Neural cell (in vitro differentiated cells): ENCODE results near the gene TBCEL. TPM values are rescaled to one million over a fixed set of nuclear protein-coding genes. Genes with fewer than 3 reads are reported as not detected.

ENCODE experiments used
- H2AFZ ChIP-seq: fragments of 200-600, 300-800 bp; sonication (generic), shearing (Covaris generic); 2 replicates; pipeline ENCODE4 v1.6.0; 2014; ENCODE audit warnings: low read depth, mild to moderate bottlenecking, antibody characterized with exemption, low read length, moderate library complexity
- H3F3A ChIP-seq: fragments of 200-600 bp; shearing (Covaris generic); 2 replicates; pipeline ENCODE4 v1.6.1; 2016; ENCODE audit warnings: mild to moderate bottlenecking, moderate library complexity, mixed read lengths, antibody characterized with exemption, low read length; ENCODE audit not compliant: insufficient read depth, poor library complexity, severe bottlenecking
- H3K27ac ChIP-seq: fragments of 200-600, 300-800 bp; sonication (generic), shearing (Covaris generic); 2 replicates; pipeline ENCODE4 v1.5.1; 2014; ENCODE audit warnings: mild to moderate bottlenecking, low read length, moderate library complexity
- H3K27me3 ChIP-seq: fragments of 300-800, 200-600 bp; sonication (generic), shearing (Covaris generic); 2 replicates; pipeline ENCODE4 v1.6.0; 2014; ENCODE audit warnings: mild to moderate bottlenecking, low read depth, low read length, moderate library complexity; ENCODE audit not compliant: insufficient read depth
- H3K36me3 ChIP-seq: fragments of 300-800, 200-600 bp; sonication (generic), shearing (Covaris generic); 2 replicates; pipeline ENCODE4 v1.5.1; 2014; ENCODE audit warnings: mild to moderate bottlenecking, antibody characterized with exemption, low read length, moderate library complexity; ENCODE audit not compliant: insufficient read depth
- H3K4me2 ChIP-seq: fragments of 300-800, 200-600 bp; sonication (generic), shearing (Covaris generic); 2 replicates; pipeline ENCODE4 v1.6.0; 2014; ENCODE audit warnings: mild to moderate bottlenecking, low read length
- H3K4me3 ChIP-seq: fragments of 300-800, 200-600 bp; sonication (generic), shearing (Covaris generic); 2 replicates; pipeline ENCODE4 v1.5.1; 2014; ENCODE audit warnings: mild to moderate bottlenecking, low read length, moderate library complexity
- H3K79me2 ChIP-seq: fragments of 200-600 bp; shearing (Covaris generic); replicated peaks from 2 replicates; pipeline ENCODE4 v1.6.0; 2014; ENCODE audit warnings: mild to moderate bottlenecking, low read length, moderate library complexity; ENCODE audit not compliant: insufficient read depth
- H3K9ac ChIP-seq: fragments of 300-800, 200-600 bp; sonication (generic), shearing (Covaris generic); 2 replicates; pipeline ENCODE4 v1.6.1; 2016; ENCODE audit warnings: mild to moderate bottlenecking, low read length, mixed read lengths
- H3K9me2 ChIP-seq: fragments of 200-600 bp; shearing (Covaris generic); 2 replicates; pipeline ENCODE4 v1.6.1; 2016; ENCODE audit warnings: mild to moderate bottlenecking, low read length, mixed read lengths; ENCODE audit not compliant: insufficient read depth
- H3K9me3 ChIP-seq: fragments of 200-600, 300-800 bp; sonication (generic), shearing (Covaris generic); 2 replicates; pipeline ENCODE4 v1.6.1; 2016; ENCODE audit warnings: mild to moderate bottlenecking, mixed run types, low read length, moderate library complexity, mixed read lengths
- H4K20me1 ChIP-seq: fragments of 200-600 bp; shearing (Covaris generic); 2 replicates; pipeline ENCODE4 v1.6.1; 2016; ENCODE audit warnings: mild to moderate bottlenecking, mixed run types; ENCODE audit not compliant: insufficient read depth
- CTCF ChIP-seq: fragments of 450-650 bp; IDR thresholded peaks from 2 replicates; pipeline ENCODE4 v1.5.1; 2014; ENCODE audit warnings: antibody characterized with exemption, mild to moderate bottlenecking, moderate library complexity; ENCODE audit not compliant: poor library complexity, severe bottlenecking
- EP300 ChIP-seq: fragments of 450-650 bp; conservative IDR thresholded peaks from 2 replicates; pipeline ENCODE4 v1.6.1; 2014; ENCODE audit warnings: antibody characterized with exemption, mild to moderate bottlenecking, moderate library complexity; ENCODE audit not compliant: poor library complexity, severe bottlenecking
- EZH2 ChIP-seq: fragments of 200-600, 300-800 bp; shearing (Covaris generic), sonication (generic); IDR thresholded peaks from 2 replicates; pipeline ENCODE4 v1.6.1; 2014; ENCODE audit warnings: antibody characterized with exemption, low read length, borderline replicate concordance, mild to moderate bottlenecking; ENCODE audit not compliant: insufficient read depth, poor library complexity, severe bottlenecking
- MXI1 ChIP-seq: fragments of 450-650 bp; conservative IDR thresholded peaks from 2 replicates; pipeline ENCODE4 v1.6.1; 2014; ENCODE audit warnings: antibody characterized with exemption, mild to moderate bottlenecking; ENCODE audit not compliant: poor library complexity, severe bottlenecking
- POLR2AphosphoS5 ChIP-seq: IDR thresholded peaks from 2 replicates; pipeline ENCODE4 v1.6.1; 2012
- RAD21 ChIP-seq: fragments of 450-650 bp; conservative IDR thresholded peaks from 2 replicates; pipeline ENCODE4 v1.6.1; 2014; ENCODE audit warnings: antibody characterized with exemption, mild to moderate bottlenecking, moderate library complexity
- REST ChIP-seq: IDR thresholded peaks from 2 replicates; pipeline ENCODE4 v1.6.1; 2012; ENCODE audit warnings: borderline replicate concordance
- SMC3 ChIP-seq: fragments of 450-650 bp; conservative IDR thresholded peaks from 2 replicates; pipeline ENCODE4 v1.6.1; 2014; ENCODE audit warnings: antibody characterized with exemption, mild to moderate bottlenecking, moderate library complexity; ENCODE audit not compliant: poor library complexity
- TAF1 ChIP-seq: IDR thresholded peaks from 2 replicates; pipeline ENCODE4 v1.6.1; 2012; ENCODE audit warnings: low read depth
- polyA plus RNA-seq: library from polyadenylated mRNA; depleted of rRNA; stranded (reverse); fragments of >200 nt; gene quantifications from 2 replicates; pipeline ENCODE4 v1.2.3, GENCODE V29; 2014

Gene TBCEL
- polyA plus RNA-seq, 1 donor from 2014 or later, result 13.5 TPM

GRCh38 chr11:121095561-121095960, 71.7 kb downstream of the TBCEL start:
- no peak overlapping the region for H3K4me3 ChIP-seq
- H3K79me2 ChIP-seq, result no peaks in the 10 kb centered on the region
- no peak overlapping the region for H3K4me2 ChIP-seq
- H3K9me3 ChIP-seq, result no peaks in the 10 kb centered on the region
- H3F3A ChIP-seq, result no peaks in the 10 kb centered on the region
- no peak overlapping the region for H2AFZ ChIP-seq
- TF ChIP-seq TAF1 (no peak), EZH2 (no peak), SMC3 (no peak), CTCF (no peak), EP300 (no peak), RAD21 (no peak), MXI1 (no peak), POLR2AphosphoS5 (no peak), REST (no peak)
- H3K9me2 ChIP-seq, result no peaks in the 10 kb centered on the region
- H3K27ac ChIP-seq, result no peak overlapping the region
- no peaks in the 10 kb centered on the region for H3K36me3 ChIP-seq
- H3K27me3 ChIP-seq, result no peaks in the 10 kb centered on the region
- no peaks in the 10 kb centered on the region for H4K20me1 ChIP-seq
- no peak overlapping the region for H3K9ac ChIP-seq

GRCh38 chr11:121099364-121099763, 75.5 kb downstream of the TBCEL start:
- no peak overlapping the region for H3K4me2 ChIP-seq
- H2AFZ ChIP-seq, result no peak overlapping the region
- H3K9ac ChIP-seq, result no peak overlapping the region
- no peaks in the 10 kb centered on the region for H3F3A ChIP-seq
- H3K27me3 ChIP-seq, result no peaks in the 10 kb centered on the region
- H4K20me1 ChIP-seq, result no peaks in the 10 kb centered on the region
- H3K4me3 ChIP-seq, result no peak overlapping the region
- no peak overlapping the region for H3K27ac ChIP-seq
- H3K9me2 ChIP-seq, result no peaks in the 10 kb centered on the region
- H3K79me2 ChIP-seq, result no peaks in the 10 kb centered on the region
- H3K36me3 ChIP-seq, result no peaks in the 10 kb centered on the region
- TF ChIP-seq TAF1 (no peak), EP300 (no peak), RAD21 (no peak), CTCF (no peak), EZH2 (no peak), SMC3 (no peak), MXI1 (no peak), POLR2AphosphoS5 (no peak), REST (no peak)
- no peaks in the 10 kb centered on the region for H3K9me3 ChIP-seq
